Bronchial epithelial cell (primary cell): Measurements from ENCODE around the gene GALNT5. TPM values are rescaled to one million over a fixed set of nuclear protein-coding genes. Genes with fewer than 3 reads are reported as not detected.
"Not testable (repeated sequence)": the region's sequence is repeated elsewhere in the genome, so short reads cannot be mapped to it uniquely, and the experiment has no call there.

ENCODE experiments used
- DNase-seq: peaks from one replicate; pipeline ENCODE4 v3.0.0-alpha.2; 2010; ENCODE audit warnings: low read depth
- FAIRE-seq: peaks from 2 replicates; lab custom pipeline; 2011; peaks lifted over from hg19 to GRCh38; lab: Jason Lieb, UNC
- H3K27me3 ChIP-seq: 2 replicates; pipeline ENCODE4 v1.5.1; 2011; ENCODE audit warnings: low read length; ENCODE audit not compliant: control insufficient read depth, insufficient read depth
- H3K36me3 ChIP-seq: 2 replicates; pipeline ENCODE4 v1.5.1; 2011; ENCODE audit warnings: low read length; ENCODE audit not compliant: control insufficient read depth, insufficient read depth
- H3K4me3 ChIP-seq: 2 replicates; pipeline ENCODE4 v1.5.1; 2011; ENCODE audit warnings: mild to moderate bottlenecking, low read depth, low read length, control low read depth
- CTCF ChIP-seq: IDR thresholded peaks from 2 replicates; pipeline ENCODE4 v1.5.1; 2011; ENCODE audit warnings: mild to moderate bottlenecking, moderate library complexity, low read length, control low read depth, inconsistent platforms; ENCODE audit not compliant: insufficient read depth, severe bottlenecking
- total RNA-seq: library from RNA; depleted of rRNA; stranded (reverse); fragments of >200 nt; gene quantifications from 2 replicates; pipeline ENCODE4 v1.2.1, GENCODE V29; 2014

Gene GALNT5
- total RNA-seq, 1 donor from 2014 or later = 26.1 TPM

DNA sequence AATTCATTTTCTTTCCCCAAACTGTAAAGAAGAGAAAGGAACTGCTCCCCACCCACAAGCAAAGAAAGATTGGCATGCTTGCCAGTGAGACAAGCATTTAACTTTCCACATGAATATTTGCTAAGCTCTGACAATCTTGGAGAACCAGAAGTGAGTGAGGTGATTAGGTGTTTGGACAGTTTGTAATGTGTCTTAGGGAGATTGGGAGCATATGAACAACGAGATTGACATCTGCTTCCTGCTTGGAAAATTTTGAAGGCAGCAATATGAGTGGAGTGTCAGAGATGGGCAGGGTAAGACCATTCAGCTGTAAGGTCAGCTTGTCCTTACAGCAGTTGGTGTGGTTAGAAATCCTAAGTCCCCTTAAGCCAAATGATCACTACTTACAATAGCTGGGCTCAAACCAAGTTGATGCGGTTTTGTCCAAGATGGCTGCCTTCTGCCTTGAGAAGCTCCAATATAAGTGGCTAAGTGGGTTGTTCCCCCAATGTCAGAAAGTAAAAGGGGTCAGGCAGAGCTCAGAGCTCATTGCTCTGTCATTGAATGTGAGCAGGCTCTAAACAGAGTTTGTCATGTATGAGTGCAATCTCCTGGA lies 36.0 kb upstream of the GALNT5 start:
- DNase-seq (no peak), FAIRE-seq (no peak)
- Histone ChIP-seq H3K27me3 (no peaks in the 10 kb centered on the region), H3K36me3 (no peaks in the 10 kb centered on the region), H3K4me3 (no peak overlapping the region)
- TF ChIP-seq CTCF = no peak

DNA sequence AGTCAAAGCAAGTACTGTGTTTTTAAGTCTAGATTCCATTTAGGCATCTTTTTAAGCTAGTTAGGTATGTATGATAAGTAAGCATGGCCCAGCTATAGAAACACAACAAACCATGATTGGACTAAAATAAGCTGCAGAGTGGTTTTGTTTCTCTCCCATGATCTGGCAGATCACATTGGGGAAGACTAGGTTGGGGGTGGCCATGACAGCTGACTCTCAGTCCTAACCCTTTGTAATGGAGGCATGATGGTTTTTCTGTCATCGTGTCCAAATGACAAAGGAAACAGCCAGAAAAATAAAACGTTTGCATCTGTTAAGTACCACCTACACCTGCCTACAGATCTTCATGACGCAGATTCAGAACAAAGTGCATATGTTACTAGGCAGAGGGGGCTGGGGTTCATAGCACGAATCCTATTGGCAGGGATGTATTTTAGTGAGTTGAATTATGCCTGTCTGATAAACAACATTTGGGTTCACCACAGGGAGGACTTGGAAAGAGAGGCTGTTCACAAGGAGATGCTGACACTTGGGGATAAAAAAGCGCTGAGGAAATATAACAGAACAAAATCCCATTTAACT lies 33.8 kb upstream of the GALNT5 start:
- DNase-seq (no peak), FAIRE-seq (no peak)
- Histone ChIP-seq H3K4me3 (no peak overlapping the region), H3K36me3 (no peaks in the 10 kb centered on the region), H3K27me3 (no peaks in the 10 kb centered on the region)
- no peak for TF ChIP-seq CTCF

- not testable (repeated sequence) for H3K27me3 ChIP-seq, DNase-seq, H3K36me3 ChIP-seq, H3K4me3 ChIP-seq, FAIRE-seq
These were observed 33.1 kb upstream of the GALNT5 start for GRCh38 chr2:157224448-157224847.

- FAIRE-seq = no peak
- no peak overlapping the region for H3K4me3 ChIP-seq
- no peak for TF ChIP-seq CTCF
- H3K27me3 ChIP-seq = no peaks in the 10 kb centered on the region
- DNase-seq = no peak
- H3K36me3 ChIP-seq = no peaks in the 10 kb centered on the region
These were observed 29.9 kb upstream of the GALNT5 start for GRCh38 chr2:157227592-157227991.

DNA sequence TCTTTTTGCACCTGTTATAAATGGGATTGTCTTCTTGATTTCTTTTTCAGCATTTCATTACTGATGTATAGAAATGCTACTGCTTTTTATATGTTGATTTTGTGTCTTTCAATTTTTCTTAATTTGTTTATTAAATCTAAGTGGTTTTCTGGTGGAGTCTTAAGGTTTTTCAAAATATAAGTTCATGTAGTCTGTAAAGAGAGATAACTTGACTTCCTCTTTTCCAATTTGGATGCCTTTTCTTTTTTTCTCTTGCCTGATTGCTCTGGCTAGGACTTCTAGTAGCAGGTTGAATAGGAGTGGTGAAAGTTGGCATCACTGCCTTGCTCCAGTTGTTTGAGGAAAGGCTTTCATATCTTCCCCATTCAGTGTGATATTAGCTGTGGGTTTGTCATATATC lies 28.6 kb upstream of the GALNT5 start:
- Histone ChIP-seq H3K4me3 (no peak overlapping the region), H3K36me3 (no peaks in the 10 kb centered on the region), H3K27me3 (no peaks in the 10 kb centered on the region)
- DNase-seq (no peak), FAIRE-seq (no peak)
- TF ChIP-seq CTCF = no peak

GRCh38 chr2:157229572-157229971 lies 27.9 kb upstream of the GALNT5 start:
- DNase-seq (peak; percentile 33), FAIRE-seq (no peak)
- no peaks in the 10 kb centered on the region for H3K36me3 ChIP-seq

More at GRCh38 chr2:157229572-157229971, 27.9 kb upstream of the GALNT5 start:
- H3K4me3 ChIP-seq = no peak overlapping the region
- no peaks in the 10 kb centered on the region for H3K27me3 ChIP-seq
- TF ChIP-seq CTCF = no peak
